HK-2 (cell line): ENCODE measurements around the gene PAK1.

ENCODE experiments used
- DNase-seq: peaks from one replicate; pipeline ENCODE4 v3.0.0-alpha.2; 2018; ENCODE audit not compliant: unreplicated experiment

PAK1 gene

DNA sequence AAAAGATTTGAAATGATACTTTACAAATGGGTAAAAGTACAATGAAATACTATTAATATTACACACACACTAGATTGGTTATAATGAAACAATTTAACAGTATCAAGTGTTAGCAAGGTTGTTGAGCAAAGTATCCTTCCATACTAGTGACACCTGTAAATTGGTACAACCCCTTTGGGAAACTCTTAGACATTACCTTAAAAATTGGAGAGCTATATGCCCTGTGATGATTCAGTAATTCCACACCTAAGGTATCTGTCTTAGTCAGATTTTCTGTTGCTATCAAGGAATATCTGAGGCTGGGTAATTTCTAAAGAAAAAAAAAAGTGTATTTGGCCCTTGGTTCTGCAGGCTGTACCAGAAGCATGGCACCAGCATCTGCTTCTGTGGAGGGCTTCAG is 165.1 kb downstream of the PAK1 start:
- no peak for DNase-seq

DNA sequence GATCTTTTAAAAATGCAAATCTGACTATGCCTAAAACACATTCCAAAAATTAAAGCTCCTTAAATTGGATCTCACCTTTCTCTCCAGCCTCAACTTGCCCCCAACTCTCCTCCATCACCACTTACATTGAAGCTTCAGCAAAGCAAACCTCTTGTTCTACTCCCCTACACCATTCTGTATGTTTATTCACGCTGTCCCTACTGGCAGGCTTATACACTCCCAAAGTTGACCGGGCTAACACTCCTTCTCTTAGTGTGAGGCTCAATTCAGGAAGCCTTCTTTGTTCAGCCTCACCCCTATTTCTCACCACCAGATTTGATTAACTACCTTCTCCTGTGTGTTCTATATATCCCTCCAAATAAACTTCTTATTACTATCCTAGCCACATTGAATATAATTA is 170.6 kb downstream of the PAK1 start:
- DNase-seq = no peak

DNA sequence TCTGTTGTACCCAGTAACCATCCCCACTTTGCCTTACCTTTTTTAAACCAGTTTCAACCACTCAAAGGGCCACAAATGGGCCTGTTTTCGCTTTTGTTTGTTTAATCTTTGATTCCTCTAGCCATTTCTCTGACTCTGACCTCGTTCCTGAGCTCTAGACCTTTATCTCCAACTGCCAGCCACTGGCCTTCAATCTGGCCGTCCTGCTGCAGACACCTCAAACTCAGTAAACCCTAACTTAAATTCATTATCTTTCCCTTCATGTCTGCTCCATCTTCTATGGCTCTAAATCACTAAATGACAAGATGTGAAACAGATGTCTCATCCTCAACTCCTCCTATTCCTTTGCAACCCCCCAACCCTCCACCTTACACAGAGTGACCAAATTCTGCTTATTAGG is 171.1 kb downstream of the PAK1 start:
- DNase-seq = no peak

DNA sequence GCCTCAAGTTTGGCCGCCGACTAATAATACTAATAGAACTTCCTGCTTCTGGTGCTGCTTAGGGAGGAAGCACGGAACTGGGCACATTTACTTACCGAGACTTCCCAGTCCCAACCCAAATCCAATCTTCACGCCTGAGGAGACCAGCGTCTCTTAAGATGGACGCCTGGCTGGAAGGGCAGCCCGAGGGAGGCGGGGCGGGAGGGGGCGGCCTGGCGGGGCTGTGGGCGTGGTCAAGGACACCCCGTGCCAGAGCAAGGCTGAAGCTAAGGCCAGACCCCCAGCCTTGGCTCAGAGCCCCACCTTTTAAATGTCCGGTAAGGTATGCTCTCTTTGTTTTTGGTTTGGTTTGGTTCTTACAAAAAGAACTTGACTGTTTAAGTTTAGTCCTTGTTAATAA is 172.4 kb downstream of the PAK1 start, which contains the start of gene GDPD4:
Gene GDPD4, minus strand, starts transcription at position 177 of the 400 bp plus-strand sequence. CDS start 16,549 bp downstream, outside the sequence.
- no peak for DNase-seq

DNA sequence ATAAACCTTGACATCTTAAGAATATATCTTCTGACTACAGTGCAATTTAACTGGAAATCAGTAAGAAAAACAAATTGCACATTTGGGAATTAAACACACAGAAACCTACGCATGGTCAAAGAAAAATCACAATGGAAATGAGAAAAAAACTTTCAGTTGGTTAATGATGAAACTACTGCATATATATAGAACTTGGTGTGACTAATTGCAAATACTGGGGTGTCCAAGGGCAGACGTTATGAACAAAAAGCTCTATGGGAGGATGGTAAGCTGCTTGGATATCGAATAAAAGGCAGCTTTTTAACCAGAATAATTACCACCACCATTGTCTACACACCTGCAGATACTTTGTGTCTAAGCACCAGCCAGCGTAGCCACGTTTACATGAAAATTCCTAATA is 173.2 kb downstream of the PAK1 start:
- no peak for DNase-seq

DNA sequence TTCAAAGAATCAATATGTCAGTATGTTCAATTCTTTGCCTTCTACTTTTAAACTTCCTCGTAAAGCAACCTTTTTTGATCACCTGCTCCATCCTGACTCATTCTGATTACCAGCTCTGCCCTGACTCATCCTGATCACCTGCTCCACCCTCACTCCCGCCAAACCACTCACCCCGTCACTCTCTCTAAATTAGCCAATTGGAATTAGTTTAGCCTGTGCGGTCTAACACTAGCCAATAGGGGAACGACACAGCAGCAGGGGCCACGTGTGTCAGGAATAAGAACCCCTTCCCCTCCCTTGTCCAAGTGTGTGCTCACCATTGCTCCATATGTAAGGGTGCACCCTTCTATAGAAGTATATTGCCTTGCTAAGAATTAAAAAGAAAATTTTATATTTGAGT is 173.9 kb downstream of the PAK1 start:
- peak; percentile 62 for DNase-seq

DNA sequence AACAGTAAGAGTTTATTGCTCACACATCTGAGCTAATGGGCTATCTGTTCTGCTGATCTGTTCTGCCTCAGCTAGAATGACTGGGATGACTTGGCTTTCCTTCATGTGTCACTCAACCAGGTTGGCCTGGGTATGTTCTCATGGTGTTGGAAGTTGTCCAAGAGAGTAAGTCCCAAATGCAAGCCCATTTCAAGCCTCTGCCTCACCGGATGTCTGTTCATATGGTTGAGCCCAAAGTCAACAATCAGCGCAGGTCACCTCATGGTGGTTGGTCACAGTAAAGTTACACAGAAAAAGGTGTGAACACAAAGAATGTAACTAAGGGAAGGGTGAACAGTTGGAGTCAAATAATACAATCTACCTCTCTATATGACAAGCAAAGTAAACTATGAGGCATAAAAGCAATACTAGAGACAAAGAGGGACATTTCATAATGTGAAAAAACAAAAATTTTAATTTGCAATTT is 174.3 kb downstream of the PAK1 start:
- peak; percentile 64 for DNase-seq

DNA sequence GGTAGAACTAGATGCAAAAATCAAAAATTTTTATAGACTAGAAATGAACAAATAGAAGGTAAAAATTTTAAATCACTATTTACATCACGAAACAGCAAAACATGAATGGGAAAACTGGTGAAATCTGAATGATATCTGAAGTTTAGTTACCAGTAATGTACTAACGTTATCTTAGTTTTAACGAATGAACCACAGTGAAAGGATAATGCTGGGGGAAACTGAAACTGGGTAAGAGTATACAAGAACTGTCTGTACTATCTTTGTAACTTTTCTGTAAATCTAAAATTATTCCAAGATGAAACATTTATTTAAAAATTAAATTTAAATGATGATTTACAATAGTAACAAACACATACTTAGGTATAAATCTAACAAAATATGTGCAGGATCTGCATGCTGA is 179.9 kb downstream of the PAK1 start:
- DNase-seq = no peak

DNA sequence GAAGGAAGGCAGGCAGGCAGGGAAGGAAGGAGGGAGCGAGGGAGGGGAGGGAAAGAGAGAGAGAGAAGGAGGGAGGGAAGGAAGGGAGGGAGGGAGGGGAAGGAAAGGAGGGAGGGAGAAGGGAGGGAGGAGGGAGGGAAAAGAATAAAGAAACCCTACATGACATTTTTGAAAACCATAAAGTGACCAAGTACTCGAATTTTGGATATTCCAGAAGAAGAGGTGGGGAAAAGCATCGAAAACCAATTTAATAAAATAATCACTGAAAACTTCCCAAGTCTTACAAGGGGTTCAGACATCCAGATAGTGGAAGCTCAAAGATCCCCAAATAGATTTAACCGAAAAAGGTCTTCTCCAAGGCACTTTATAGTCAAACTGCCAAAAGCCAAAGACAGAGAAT is 184.2 kb downstream of the PAK1 start:
- no peak for DNase-seq

DNA sequence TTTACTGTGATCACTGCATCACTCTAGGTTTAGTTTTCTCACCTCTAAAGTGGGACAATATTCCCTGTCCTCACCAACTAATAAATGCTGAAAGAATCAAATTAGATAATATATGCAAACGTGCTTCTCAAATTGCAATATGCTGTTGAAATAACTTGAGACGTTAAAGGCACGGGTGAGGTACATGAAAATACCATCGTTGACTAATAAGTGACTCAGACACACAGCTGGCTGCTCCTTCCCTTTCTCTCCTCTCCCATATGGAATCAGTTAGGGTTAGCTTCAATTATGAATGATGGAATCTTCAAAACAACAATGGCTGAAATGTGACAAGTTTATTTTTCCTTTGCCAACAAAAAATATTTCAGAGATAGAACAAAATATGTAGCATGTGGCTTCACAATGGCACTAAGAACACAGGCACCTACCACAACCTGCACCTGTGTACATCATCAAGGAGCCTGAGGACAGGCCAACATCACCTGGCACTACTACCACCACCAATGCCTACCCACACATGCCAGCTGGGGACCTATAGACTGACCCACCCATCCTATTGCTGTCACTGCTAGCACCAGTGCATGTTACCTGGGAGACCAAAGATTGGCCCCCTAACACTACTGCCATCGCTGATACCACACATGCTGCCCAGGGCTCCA is 186.2 kb downstream of the PAK1 start:
- no peak for DNase-seq

DNA sequence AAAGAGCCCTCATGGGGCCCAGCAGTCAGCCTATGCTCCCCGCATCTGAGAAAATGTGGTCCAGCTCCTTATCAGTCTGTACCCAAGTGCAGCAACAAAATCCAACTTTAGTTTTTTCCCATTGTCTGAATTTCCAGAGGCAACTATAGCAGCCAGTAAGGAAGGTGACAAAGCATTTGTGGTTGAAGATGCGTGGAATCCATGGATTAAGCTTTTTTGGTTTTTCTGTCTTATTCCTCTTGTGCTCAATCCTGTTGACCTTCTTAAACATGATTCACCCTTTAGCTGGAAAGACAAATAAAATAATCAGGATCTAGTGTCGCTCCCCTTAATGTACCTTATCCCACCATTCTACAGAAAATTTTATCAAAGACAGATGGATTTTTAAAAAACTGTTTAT is 186.8 kb downstream of the PAK1 start:
- DNase-seq = no peak

DNA sequence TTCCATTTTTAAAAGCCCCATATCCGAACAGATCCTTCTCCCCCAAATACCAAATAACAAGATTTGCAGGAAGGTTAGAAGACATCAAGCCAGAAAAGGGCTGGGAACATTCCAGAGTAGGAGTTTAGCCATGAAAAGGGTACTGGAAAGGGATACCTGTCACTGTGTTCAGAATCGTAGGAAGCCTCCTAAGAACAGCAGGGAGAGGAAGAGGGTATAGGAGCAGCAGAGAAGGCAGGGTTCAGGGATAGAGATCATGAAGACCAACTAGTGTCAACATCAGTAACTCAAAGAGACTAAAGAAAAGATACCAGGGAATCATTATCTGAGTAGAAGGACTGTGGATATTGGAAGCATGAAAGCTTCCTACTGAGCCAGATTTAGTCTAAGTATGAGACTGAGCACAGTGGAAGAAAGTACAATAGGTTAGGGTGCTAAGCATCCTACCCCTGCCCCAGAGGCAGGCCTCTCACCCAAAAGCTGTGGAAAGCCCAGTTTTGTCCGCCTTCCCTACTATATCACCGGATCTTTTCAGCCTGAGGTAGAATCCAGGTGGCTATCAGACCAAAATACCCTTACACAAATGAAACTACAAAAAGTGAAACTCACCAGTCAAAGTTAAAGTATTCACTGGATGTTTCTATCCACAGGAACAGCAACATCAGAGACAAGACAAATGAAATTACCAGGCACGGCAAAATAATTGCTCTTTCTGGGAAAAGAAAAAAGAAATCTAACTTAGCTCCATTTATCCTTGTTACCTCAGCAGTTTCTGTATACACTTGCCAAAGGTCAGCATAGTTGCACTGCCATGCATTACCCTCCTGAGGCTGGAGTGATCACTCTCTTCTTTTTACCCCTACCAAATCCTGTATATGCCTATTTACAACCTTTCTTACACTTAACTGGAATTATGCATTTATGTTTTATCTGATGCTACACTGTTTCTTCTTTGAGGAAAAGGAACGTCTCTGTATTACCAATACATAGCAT is 189.1 kb downstream of the PAK1 start:
- no peak for DNase-seq

DNA sequence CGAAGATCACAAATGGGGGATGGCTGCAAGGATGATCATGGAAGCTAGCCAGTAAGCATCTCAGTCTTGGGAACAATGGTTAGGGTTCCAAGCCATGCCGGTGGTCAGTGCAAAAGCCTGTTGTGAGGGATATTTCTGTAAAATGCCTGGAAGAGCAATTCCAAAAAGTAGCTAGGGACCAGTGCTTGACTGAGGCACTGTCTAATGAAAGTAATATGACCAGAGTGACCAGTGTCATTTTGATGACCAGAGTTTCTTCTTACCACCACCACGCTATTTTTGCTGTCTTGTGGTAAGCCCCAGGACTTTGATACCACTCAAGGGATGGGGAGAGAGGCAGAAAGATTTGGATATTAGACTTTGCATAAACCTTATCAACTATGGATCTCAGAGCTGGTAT is 190.8 kb downstream of the PAK1 start:
- no peak for DNase-seq

DNA sequence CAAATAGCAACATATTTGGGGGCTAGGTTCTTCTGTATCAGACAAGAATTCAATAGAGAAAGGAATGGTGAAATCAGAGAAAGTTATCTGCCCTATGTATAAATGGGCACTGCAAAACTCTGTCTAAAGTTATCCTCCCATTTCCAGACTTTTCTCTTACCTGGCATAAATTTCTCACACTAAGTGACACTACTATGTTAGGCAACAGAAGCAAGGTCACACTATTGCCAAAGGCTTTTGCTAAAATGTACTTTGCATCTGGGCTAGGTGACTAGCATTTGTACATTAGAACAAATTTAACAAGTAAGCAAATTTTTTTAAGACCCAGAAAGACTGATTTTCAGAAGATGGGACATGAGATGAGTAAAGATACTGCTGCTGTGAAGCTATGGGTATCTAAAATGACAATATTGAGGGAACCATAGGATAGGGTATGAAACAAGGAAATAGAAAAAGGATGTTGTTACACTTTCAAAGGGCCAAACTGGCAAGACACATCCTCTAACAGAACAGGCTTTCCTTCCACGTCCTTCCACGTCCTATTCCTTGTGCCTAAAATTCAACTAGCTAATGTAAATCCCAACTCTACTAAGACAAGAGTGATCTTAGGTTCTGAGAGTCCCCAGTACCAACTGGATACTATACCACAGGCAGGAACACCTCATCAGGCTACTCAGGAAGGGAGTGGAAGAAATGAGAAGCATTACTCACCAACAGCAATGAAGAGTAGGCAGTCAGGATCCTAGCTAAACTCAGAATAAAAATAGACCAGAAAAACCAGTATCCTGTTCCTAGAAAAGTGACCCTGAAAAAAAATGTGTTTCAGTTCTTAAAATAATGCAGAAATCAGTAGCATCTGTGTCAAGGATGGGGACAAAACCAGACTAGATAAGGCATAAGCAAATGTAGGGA is 195.0 kb downstream of the PAK1 start:
- no peak for DNase-seq

DNA sequence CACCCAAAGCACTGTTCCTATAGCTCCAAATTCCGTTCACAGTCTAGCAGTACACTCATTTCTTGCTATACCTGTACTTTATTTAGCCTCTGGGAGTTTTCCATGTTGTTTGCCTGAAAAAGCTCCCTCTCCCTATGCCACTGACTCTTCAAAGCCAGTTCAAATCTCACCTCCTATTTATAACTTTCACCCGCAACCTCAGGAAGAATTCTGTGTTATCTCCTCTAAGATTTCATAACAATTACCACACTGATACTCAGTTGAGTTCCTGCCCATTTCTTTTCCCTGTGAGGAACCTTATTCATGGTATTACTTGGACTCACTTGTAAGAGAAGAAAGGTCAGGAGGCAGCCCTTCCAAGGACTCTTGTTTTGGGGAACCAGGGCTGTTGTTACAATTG is 197.6 kb downstream of the PAK1 start:
- DNase-seq = no peak
